GM12873 (cell line): ENCODE measurements around the gene GOLGA6L26.
"Not testable (repeated sequence)": the region's sequence is repeated elsewhere in the genome, so short reads cannot be mapped to it uniquely, and the experiment has no call there.

Experiments used
- CTCF ChIP-seq: IDR thresholded peaks from 2 replicates; pipeline ENCODE4 v1.5.1; 2012; ENCODE audit warnings: low read depth, mild to moderate bottlenecking, moderate library complexity, low read length, control low read depth; ENCODE audit not compliant: insufficient read depth; ENCODE audit errors: missing control alignments

The GOLGA6L26 gene, protein sequence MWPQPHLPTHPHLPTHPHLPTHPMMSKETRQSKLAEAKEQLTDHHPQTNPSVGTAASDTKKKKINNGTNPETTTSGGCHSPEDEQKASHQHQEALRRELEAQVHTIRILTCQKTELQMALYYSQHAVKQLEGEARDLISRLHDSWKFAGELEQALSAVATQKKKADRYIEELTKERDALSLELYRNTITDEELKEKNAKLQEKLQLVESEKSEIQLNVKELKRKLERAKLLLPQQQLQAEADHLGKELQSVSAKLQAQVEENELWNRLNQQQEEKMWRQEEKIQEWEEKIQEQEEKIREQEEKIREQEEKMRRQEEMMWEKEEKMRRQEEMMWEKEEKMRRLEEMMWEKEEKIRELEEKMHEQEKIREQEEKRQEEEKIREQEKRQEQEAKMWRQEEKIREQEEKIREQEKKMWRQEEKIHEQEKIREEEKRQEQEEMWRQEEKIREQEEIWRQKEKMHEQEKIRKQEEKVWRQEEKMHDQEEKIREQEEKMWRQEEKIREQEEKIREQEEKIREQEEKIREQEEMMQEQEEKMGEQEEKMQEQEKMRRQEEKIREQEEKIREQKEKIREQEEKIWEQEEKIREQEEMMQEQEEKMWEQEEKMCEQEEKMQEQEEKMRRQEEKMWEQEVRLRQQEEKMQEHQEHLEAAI

GRCh38 chr15:23334096-23334495 lies at the start of gene GOLGA6L26:
GOLGA6L26 (minus strand) TSS chr15:23334196; CDS start chr15:23334135, 61 bp downstream.
- not testable (repeated sequence) for TF ChIP-seq CTCF

DNA sequence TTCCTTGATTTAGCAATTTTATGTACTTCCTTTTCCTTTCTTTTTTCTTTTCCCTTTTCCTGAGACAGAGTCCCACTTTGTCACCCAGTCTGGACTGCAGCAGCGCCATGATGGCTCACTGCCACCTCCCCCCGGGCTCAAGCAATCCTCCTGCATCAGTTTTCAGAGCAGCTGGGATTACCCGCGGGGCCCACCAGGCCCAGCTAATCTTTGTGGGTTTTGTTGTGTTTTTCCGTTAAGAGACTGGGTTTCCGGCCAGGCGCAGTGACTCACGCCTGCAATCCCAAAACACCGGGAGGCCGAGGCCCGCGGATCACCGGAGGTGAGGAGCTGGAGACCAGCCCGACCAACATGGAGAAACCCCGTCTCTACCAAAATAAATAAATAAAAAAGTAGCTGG lies 38.3 kb upstream of the GOLGA6L26 start:
- no peak for TF ChIP-seq CTCF

- no peak for TF ChIP-seq CTCF
Measured at GRCh38 chr15:23370578-23370977, 36.6 kb upstream of the GOLGA6L26 start.

DNA sequence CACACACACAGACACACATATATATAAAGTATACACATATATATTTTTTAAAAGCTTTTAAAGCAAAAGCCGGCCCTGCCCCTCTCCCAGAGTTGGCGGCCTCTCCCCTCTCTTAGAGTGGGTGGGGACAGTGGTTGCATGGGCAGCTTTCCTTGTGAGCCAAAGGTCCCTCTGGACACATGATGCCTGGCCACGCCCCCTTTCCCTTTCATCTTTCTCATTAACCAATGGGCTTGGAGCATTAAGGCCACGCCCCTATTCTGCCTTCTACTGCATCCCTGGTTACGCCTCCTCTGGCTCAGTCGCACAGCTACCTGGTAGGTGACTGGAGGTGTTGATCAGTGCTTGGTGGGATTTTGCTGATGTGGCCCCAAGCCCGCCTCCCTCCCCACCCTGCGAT lies 20.5 kb upstream of the GOLGA6L26 start, which contains the start of gene GOLGA8S:
GOLGA8S (plus strand) TSS at position 301 of the 400 bp plus-strand sequence; CDS start at position 363, 62 bp downstream.
- TF ChIP-seq CTCF = not testable (repeated sequence)
